NCI-H345 (cell line): Measurements from ENCODE around the gene ATG9B.

Experiments used
- DNase-seq: peaks from one replicate; lab custom pipeline; 2025; lab: John Stamatoyannopoulos, UW

Gene ATG9B

GRCh38 chr7:150966002-150966401 is 58.3 kb downstream of the ATG9B start:
- DNase-seq, result no peak

GRCh38 chr7:150965273-150965830 is 58.9 kb downstream of the ATG9B start:
- DNase-seq, result no peak
